ENCODE measurements around the gene BDKRB2.

DNA sequence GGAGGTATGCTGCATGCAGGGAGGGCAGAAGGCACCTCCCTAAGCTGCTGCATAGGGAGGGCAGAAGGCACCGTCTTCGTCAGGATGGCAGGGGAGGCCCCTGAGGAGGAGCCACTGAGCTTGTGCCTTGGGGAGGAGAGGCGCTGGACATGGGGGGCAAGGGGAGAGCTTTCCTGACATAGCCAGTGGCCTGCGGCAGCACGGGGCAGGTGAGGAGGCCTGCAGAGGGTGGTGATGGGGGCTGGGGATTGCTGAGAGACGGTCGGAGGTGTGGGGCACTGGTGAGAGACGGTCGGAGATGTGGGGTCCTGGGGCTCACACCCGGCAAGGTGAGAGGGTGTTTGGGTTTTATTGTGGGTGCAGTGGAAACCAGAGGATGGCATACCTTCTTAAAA lies 10.4 kb upstream of the BDKRB2 start:
- TF ChIP-seq RAD21 (conservative IDR thresholded peaks at IDR 0.05) (no peak), POLR2AphosphoS5 (IDR thresholded peaks at IDR 0.05) (no peak)
- TF ChIP-seq, protein P1, sequence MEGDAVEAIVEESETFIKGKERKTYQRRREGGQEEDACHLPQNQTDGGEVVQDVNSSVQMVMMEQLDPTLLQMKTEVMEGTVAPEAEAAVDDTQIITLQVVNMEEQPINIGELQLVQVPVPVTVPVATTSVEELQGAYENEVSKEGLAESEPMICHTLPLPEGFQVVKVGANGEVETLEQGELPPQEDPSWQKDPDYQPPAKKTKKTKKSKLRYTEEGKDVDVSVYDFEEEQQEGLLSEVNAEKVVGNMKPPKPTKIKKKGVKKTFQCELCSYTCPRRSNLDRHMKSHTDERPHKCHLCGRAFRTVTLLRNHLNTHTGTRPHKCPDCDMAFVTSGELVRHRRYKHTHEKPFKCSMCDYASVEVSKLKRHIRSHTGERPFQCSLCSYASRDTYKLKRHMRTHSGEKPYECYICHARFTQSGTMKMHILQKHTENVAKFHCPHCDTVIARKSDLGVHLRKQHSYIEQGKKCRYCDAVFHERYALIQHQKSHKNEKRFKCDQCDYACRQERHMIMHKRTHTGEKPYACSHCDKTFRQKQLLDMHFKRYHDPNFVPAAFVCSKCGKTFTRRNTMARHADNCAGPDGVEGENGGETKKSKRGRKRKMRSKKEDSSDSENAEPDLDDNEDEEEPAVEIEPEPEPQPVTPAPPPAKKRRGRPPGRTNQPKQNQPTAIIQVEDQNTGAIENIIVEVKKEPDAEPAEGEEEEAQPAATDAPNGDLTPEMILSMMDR (IDR thresholded peaks at IDR 0.05; ENCODE audit: poor library complexity, severe bottlenecking) = no peak
